Activated naive CD8-positive, alpha-beta T cell treated with anti-CD3 and anti-CD28 coated beads for 36 hours (primary cell): ENCODE data around the gene CDKN2B-AS1. TPM values are rescaled to one million over a fixed set of nuclear protein-coding genes. Genes with fewer than 3 reads are reported as not detected.

Source experiments
- DNase-seq: peaks from one replicate; pipeline ENCODE4 v3.0.0; 2021
- H3K27ac Mint-ChIP-seq: one replicate; pipeline ENCODE4 v1.8.0; 2022; ENCODE audit warnings: mild to moderate bottlenecking, moderate library complexity, mixed read lengths
- H3K27me3 Mint-ChIP-seq: one replicate; pipeline ENCODE4 v1.8.0; 2022; ENCODE audit warnings: mild to moderate bottlenecking, mixed read lengths
- H3K36me3 Mint-ChIP-seq: one replicate; pipeline ENCODE4 v1.8.0; 2021; ENCODE audit warnings: mild to moderate bottlenecking, mixed read lengths
- H3K4me1 Mint-ChIP-seq: one replicate; pipeline ENCODE4 v1.8.0; 2021; ENCODE audit warnings: mixed read lengths
- H3K4me3 Mint-ChIP-seq: one replicate; pipeline ENCODE4 v1.8.0; 2022; ENCODE audit warnings: mild to moderate bottlenecking, moderate library complexity, mixed read lengths
- H3K9me3 Mint-ChIP-seq: one replicate; pipeline ENCODE4 v1.8.0; 2022; ENCODE audit warnings: mixed read lengths
- total RNA-seq, 2 experiments: library from RNA; stranded (reverse); gene quantifications; one replicate each; pipeline ENCODE4 v1.2.3, GENCODE V29; 2021

The CDKN2B-AS1 gene
- total RNA-seq, 2 experiments from 2014 or later, result 0.10 TPM; not detected in 1

GRCh38 chr9:22143799-22144625, 149.4 kb downstream of the CDKN2B-AS1 start:
- no peak overlapping the region for H3K4me3 Mint-ChIP-seq
- peaks cover 36% of the 10 kb centered on the region for H3K27me3 Mint-ChIP-seq
- no peaks in the 10 kb centered on the region for H3K36me3 Mint-ChIP-seq
- H3K27ac Mint-ChIP-seq, result no peak overlapping the region
- no peaks in the 10 kb centered on the region for H3K9me3 Mint-ChIP-seq
- no peak for DNase-seq
- H3K4me1 Mint-ChIP-seq, result peaks cover 20% of the 10 kb centered on the region

DNA sequence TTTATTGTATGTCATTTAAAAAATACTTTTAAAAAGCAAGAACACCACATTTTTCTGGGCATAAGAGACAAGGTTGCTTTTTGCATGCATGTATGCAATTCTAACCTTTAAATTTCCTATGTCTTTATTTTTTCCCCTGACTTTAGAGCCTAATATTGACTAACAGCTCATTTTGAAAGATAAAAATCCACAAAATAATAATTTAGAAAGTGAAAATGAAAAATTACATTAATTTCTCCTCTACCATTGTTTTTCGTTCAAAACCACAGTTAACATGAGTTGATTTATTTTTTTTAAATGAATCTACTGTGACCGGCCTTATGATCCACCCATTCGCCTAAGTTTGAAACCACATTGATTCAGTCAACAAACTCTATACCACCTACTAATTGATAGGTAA, 152.0 kb downstream of the CDKN2B-AS1 start:
- no peaks in the 10 kb centered on the region for H3K9me3 Mint-ChIP-seq
- H3K4me1 Mint-ChIP-seq, result peaks cover 21% of the 10 kb centered on the region
- peaks cover 43% of the 10 kb centered on the region for H3K27me3 Mint-ChIP-seq
- no peak overlapping the region for H3K27ac Mint-ChIP-seq
- H3K4me3 Mint-ChIP-seq, result no peak overlapping the region
- no peak for DNase-seq
- no peaks in the 10 kb centered on the region for H3K36me3 Mint-ChIP-seq

- Mint-ChIP-seq H3K4me1 (peaks cover 18% of the 10 kb centered on the region), H3K27me3 (peaks cover 35% of the 10 kb centered on the region), H3K36me3 (no peaks in the 10 kb centered on the region), H3K9me3 (no peaks in the 10 kb centered on the region), H3K4me3 (no peak overlapping the region), H3K27ac (peak overlapping the region; percentile 11)
- peak; percentile 22 for DNase-seq
These were observed 153.4 kb downstream of the CDKN2B-AS1 start for GRCh38 chr9:22147813-22148527.

DNA sequence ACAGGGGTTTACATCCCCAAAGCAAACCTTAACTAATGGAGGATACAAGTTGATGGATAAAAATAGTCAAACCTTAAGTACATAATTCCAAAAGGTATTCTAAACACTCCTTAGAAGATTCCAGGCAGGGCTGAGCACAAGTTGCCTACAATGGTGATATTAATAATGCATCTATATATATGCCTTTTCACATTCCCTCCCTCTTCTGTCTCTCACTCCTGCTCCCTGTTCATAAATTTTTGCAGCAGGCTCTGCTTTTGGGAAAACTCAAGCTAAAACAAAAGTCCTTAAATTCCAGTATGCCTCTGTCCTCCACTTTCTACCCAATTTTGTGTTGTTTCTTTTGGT, 153.9 kb downstream of the CDKN2B-AS1 start:
- Mint-ChIP-seq H3K27ac (no peak overlapping the region), H3K4me3 (no peak overlapping the region)

DNA sequence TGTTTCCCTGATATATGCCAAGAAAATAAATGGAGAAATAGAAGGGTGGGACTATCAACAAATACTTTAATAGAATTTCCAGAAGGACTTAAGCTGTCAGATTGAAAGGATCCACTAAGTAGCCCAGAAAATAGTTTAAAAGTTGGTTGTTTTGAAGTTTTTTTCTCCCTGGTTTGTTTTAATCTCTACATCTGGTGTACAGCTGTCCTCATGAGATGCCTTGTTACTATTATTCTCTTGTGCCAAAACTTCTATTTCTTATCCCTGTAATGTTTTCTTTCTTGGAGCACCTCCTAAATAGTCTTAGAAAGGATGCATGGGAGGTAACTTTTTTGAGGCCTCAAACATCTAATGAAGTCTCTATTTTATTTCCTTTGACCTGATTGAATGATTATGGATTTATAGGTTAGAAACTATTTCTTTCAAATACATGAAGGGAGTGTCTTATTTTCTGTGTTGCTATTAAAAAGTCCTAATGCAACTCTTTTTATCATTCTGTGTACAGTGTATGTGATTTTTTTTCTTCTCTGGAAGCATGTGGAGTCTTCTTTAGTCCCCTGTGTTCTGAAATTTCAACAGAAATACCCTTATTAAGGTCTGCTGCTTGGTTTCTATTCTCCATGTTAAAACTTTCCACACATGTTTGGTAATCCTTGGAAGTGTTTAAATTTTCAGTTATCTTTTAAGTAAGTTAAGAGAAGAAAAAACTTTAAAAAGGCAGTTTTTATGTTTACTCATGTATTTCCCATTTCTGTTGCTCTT, 154.5 kb downstream of the CDKN2B-AS1 start:
- DNase-seq, result no peak
- Mint-ChIP-seq H3K27ac (no peak overlapping the region), H3K27me3 (peaks cover 29% of the 10 kb centered on the region), H3K36me3 (no peaks in the 10 kb centered on the region), H3K4me3 (no peak overlapping the region), H3K4me1 (peaks cover 18% of the 10 kb centered on the region), H3K9me3 (no peaks in the 10 kb centered on the region)

More for the DNA sequence above, 153.9 kb downstream of the CDKN2B-AS1 start:
- H3K9me3 Mint-ChIP-seq, result no peaks in the 10 kb centered on the region
- no peaks in the 10 kb centered on the region for H3K36me3 Mint-ChIP-seq
- peaks cover 18% of the 10 kb centered on the region for H3K4me1 Mint-ChIP-seq
- H3K27me3 Mint-ChIP-seq, result peaks cover 34% of the 10 kb centered on the region
- no peak for DNase-seq

DNA sequence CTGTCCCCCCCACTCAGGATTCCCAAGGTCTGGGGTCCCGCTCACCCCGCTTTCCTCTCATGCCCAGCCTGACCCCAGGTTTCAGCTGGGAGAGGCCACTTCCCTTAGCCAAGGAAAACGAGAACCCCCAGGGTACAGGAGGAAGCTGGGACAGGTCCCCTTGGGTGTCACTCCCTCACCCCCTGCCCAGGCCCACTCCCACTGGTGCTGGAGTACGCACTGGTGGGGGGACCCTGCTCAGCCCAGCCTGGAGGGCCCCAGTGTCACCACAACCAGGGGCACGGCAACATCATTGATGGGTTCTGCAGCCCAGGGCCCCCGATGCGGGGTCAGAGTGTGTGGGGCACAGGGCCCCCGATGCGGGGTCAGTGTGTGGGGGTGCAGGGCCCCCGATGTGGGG, 159.5 kb downstream of the CDKN2B-AS1 start:
- Mint-ChIP-seq H3K4me3 (no peak overlapping the region), H3K36me3 (no peaks in the 10 kb centered on the region), H3K27me3 (peaks cover 10% of the 10 kb centered on the region), H3K27ac (no peak overlapping the region), H3K4me1 (peaks cover 9% of the 10 kb centered on the region), H3K9me3 (no peaks in the 10 kb centered on the region)
- DNase-seq, result no peak

GRCh38 chr9:22156586-22156985, 162.0 kb downstream of the CDKN2B-AS1 start:
- no peaks in the 10 kb centered on the region for H3K36me3 Mint-ChIP-seq
- H3K27ac Mint-ChIP-seq, result no peak overlapping the region
- no peaks in the 10 kb centered on the region for H3K9me3 Mint-ChIP-seq
- H3K4me1 Mint-ChIP-seq, result peaks cover 8% of the 10 kb centered on the region
- H3K27me3 Mint-ChIP-seq, result peaks cover 7% of the 10 kb centered on the region
- no peak for DNase-seq
- H3K4me3 Mint-ChIP-seq, result no peak overlapping the region

- H3K4me3 Mint-ChIP-seq, result no peak overlapping the region
- H3K27ac Mint-ChIP-seq, result no peak overlapping the region
- no peak for DNase-seq
- H3K27me3 Mint-ChIP-seq, result peaks cover 7% of the 10 kb centered on the region
- H3K4me1 Mint-ChIP-seq, result peaks cover 8% of the 10 kb centered on the region
- no peaks in the 10 kb centered on the region for H3K9me3 Mint-ChIP-seq
- H3K36me3 Mint-ChIP-seq, result no peaks in the 10 kb centered on the region
These were observed 162.7 kb downstream of the CDKN2B-AS1 start for GRCh38 chr9:22157276-22157675.

DNA sequence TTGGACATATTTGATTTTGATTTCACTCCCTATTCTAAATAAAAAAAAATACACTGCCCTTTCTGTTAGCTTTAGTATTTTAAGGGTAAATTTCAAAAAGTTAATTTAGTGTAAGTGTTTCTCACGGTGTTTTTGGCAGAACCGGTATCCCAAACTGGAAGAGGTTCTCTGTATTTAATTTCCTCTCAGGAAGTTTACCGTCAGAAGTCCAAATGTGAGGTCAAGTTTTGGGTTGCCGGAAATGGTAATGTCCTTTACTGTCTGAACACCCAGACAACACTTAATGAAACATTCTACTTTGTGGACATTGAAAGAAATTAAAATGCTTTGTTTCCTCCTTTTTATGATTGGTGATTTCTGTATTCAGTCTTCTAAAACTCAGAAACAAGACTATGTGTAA, 163.2 kb downstream of the CDKN2B-AS1 start:
- DNase-seq, result no peak
- Mint-ChIP-seq H3K27ac (no peak overlapping the region), H3K27me3 (peaks cover 7% of the 10 kb centered on the region), H3K9me3 (no peaks in the 10 kb centered on the region), H3K4me1 (peaks cover 8% of the 10 kb centered on the region), H3K4me3 (no peak overlapping the region), H3K36me3 (no peaks in the 10 kb centered on the region)

DNA sequence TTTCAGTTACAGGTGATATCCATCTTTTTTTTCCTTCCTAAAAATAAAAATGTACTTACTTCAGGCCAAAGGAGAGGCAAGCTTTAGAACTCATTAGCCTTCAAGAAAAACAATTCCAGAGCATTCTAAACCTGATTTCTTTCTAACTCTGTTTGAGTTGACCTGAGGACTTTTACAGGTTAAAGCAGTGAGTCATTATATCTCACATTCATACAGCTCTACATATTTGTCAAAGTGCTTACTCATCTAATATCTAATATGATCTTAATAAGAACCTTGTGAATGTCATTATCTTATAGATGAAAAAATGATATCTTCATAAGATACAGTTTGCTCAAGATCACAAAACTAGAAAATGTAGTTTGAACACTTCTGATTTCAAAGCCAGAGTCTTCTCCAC, 163.7 kb downstream of the CDKN2B-AS1 start:
- Mint-ChIP-seq H3K27me3 (peaks cover 7% of the 10 kb centered on the region), H3K36me3 (no peaks in the 10 kb centered on the region), H3K9me3 (no peaks in the 10 kb centered on the region), H3K4me1 (peaks cover 8% of the 10 kb centered on the region), H3K4me3 (no peak overlapping the region), H3K27ac (no peak overlapping the region)
- no peak for DNase-seq

DNA sequence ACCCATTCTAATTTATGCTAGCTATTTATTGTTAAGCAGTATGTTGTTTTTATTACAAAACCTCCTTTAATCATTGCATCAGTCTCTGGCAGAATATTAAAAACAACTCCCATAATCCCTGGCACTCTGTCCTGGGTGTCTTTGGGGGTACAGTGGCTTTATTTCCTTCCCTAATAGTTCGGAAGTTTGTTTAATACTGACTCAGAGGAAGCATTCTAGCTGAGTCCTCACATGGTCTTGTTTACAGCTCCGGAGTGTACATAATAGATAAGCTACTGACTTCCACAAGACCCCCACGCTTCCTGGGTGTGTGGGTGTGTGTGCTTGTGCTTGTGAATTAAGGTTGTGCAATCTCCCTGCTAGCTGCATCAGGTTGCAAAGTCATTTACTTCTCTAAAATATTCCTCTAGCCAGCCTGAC, 164.3 kb downstream of the CDKN2B-AS1 start:
- Mint-ChIP-seq H3K27ac (no peak overlapping the region), H3K4me1 (peaks cover 8% of the 10 kb centered on the region), H3K4me3 (no peak overlapping the region), H3K27me3 (peaks cover 7% of the 10 kb centered on the region), H3K36me3 (no peaks in the 10 kb centered on the region), H3K9me3 (no peaks in the 10 kb centered on the region)
- DNase-seq, result no peak

GRCh38 chr9:22159586-22159985, 165.0 kb downstream of the CDKN2B-AS1 start:
- no peaks in the 10 kb centered on the region for H3K36me3 Mint-ChIP-seq
- peaks cover 9% of the 10 kb centered on the region for H3K27me3 Mint-ChIP-seq
- no peak overlapping the region for H3K4me3 Mint-ChIP-seq
- peaks cover 8% of the 10 kb centered on the region for H3K4me1 Mint-ChIP-seq
- H3K9me3 Mint-ChIP-seq, result no peaks in the 10 kb centered on the region
- H3K27ac Mint-ChIP-seq, result no peak overlapping the region
- DNase-seq, result no peak

- Mint-ChIP-seq H3K27ac (no peak overlapping the region), H3K27me3 (peaks cover 14% of the 10 kb centered on the region), H3K9me3 (no peaks in the 10 kb centered on the region), H3K36me3 (no peaks in the 10 kb centered on the region), H3K4me3 (no peak overlapping the region), H3K4me1 (peaks cover 8% of the 10 kb centered on the region)
- no peak for DNase-seq
These were observed 165.6 kb downstream of the CDKN2B-AS1 start for GRCh38 chr9:22160221-22160620.

DNA sequence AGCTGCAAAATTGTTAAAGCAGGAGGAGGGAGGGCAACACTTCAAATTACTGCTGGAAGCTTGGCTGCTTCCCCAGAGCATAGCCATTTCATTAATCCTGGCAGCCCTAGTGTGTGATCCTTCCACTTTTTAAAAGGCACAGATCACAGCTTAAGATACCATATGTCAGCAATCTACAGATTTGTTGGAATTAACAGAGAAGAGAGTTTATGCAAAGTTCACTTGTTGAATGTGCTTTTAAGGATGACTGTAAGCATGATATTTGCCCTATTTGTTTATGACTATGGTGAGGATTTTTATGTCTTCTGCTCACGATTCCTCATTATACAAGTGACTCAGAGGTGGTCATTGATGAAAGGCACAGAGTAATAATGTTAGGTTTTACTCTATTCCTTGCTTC, 170.6 kb downstream of the CDKN2B-AS1 start:
- Mint-ChIP-seq H3K4me3 (no peak overlapping the region), H3K4me1 (no peaks in the 10 kb centered on the region), H3K27ac (no peak overlapping the region), H3K9me3 (no peaks in the 10 kb centered on the region), H3K27me3 (peaks cover 20% of the 10 kb centered on the region), H3K36me3 (no peaks in the 10 kb centered on the region)
- no peak for DNase-seq

DNA sequence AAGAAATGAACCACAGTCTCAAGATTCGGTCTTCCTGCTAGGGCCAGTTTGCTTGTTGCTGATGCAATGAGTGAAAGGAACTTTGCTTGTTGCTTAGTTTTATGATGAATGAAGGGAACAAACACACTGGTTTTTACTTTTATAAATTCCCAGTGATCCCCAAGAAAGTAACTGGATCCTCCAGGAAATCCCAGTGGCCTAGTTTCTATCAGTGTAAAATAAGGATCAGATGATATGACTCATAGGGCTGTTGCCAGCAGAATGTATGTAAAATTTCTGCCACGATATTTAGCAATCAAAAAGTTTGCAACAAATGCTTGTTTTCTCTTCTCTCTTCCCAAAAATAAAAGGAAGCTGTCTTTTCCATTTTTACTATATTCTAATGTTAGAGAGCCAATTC, 174.7 kb downstream of the CDKN2B-AS1 start:
- no peak for DNase-seq
- Mint-ChIP-seq H3K9me3 (peaks cover 1% of the 10 kb centered on the region), H3K4me3 (no peak overlapping the region), H3K4me1 (peaks cover 3% of the 10 kb centered on the region), H3K27ac (no peak overlapping the region), H3K27me3 (peaks cover 17% of the 10 kb centered on the region), H3K36me3 (no peaks in the 10 kb centered on the region)
